ENCODE data around the gene SGMS1.
"Not testable (repeated sequence)": the region's sequence is repeated elsewhere in the genome, so short reads cannot be mapped to it uniquely, and the experiment has no call there.

SGMS1 gene

GRCh38 chr10:50508315-50509051 lies 115.3 kb downstream of the SGMS1 start:
- no peak for DNase-seq (ENCODE audit: low spot score)

GRCh38 chr10:50506861-50507573 lies 116.7 kb downstream of the SGMS1 start:
- no peak for DNase-seq (ENCODE audit: low spot score)

DNA sequence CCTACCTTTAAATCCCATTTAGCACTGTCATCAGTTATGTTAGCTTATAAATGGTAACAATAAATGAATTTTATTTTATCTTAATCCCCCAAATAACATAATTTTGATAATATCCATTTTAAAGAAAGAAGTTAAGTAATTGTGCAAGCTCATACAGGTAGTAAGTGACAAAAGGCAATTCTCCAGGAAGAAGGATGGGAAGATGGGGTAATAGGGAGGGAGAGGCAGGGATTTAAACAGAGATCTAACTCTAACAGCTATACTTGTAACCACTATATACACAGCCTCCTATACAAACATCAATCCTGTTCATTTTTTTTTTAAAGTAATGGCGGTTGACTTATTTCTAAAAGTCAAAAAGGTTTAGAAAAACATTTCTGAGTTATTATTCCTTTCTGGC lies 119.4 kb downstream of the SGMS1 start:
- no peak for DNase-seq (ENCODE audit: low spot score)

DNA sequence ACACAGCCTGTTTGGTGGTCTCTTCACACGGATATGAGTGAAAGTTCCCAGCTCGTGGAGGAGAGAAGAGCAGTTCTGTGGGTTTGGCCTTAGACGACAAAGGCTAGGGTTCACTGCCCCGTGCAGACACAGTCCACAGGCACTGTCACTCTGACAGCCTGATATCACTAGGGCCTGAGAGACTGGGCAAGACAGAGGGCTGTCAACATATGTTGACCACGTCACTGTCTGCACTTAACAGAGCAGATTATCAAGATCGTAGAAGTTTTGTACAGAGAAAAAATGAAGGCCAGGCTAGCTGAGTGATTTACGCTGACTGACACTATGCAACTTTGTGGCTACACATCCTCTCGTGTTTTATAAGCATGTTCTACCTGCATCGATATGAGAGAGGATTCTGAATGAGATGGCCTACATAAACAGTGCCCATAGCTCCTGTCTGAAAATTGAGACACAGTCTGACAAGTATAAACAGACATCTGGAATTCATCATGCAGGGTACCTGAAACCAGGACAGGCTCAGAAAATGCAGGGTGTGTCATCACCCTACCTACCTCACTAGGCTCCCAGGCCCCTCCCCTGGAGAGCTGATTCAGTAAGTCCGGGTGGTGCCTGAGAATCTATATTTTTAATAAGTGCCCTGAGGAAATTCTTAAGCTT lies 120.0 kb downstream of the SGMS1 start:
- no peak for DNase-seq (ENCODE audit: low spot score)

DNA sequence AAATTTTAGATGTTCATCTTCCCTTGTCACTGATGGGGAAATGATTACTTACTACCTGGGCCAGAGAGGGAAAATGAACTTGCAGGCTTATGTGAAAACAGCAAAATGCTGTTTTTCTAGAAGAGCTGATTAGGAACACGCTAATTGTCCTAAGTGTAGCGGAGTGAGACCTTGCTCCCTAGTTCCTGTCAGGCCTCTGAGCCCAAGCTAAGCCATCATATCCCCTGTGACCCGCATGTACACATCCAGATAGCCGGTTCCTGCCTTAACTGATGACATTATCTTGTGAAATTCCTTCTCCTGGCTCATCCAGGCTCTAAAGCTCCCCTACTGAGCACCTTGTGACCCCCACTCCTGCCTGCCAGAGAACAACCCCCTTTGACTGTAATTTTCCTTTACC lies 120.6 kb downstream of the SGMS1 start:
- not testable (repeated sequence) for DNase-seq (ENCODE audit: low spot score)

DNA sequence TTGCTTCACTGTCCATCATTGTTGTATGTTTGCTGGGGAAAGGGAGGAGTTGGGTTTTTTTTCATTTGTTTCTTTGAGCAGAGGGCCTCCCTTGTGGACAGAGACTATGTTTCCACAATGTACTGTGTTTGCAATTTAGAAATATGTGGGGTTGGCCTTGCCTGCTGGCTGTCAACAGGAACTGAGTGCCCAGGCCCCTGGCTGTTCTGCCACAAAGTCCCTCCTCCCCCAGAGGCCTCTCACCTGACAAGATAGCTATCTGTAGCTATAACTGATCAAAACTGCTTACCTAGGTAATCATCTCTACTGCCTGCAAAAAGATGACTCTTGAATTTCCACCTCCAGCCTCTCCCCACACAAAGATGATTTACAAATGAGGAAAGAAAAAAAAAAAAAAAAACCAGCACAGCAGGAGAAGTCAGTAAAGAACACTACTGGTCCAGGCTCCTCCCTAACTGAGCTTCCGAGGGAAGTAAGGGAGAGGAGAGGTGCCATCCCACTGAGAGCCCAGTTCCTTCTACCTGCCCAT lies 121.8 kb downstream of the SGMS1 start:
- DNase-seq (ENCODE audit: low spot score): no peak

DNA sequence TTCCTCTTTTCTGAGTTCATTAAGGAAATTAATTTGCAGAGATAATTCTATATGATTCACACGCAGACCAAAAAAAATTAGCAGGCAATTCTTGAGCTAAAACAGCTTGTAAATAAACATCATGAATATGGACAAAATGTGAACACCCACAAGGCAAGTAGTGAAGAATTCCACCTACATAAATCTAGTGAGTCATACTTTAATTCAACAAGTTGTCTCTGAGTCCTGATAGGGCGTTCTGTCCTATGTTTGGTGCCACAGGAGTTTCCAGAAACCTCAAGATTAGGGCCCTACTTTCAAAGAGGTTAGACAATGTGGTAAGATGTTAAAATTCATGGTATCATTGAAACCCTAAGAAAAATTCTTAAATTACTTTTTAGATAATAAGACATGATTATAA lies 122.3 kb downstream of the SGMS1 start:
- no peak for DNase-seq (ENCODE audit: low spot score)

DNA sequence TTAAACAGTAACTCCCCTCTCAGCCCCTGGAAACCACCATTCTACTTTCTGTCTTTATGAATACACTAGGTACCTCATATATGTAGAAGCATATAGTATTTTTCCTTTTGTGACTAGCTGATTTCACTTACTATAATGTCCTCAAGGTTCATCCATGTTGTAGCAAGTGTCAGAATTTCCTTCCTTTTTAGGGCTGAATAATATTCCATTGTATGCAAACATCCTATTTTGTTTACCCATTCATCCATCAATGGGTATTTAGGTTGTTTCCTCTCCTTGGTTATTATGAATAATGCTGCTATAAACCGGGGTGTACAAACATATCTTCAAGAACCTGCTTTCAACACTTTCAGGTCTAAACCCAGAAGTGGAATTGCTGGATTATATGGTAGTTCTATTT lies 125.3 kb downstream of the SGMS1 start:
- DNase-seq (ENCODE audit: low spot score): no peak

GRCh38 chr10:50497758-50498157 lies 126.0 kb downstream of the SGMS1 start:
- DNase-seq (ENCODE audit: low spot score): no peak

- no peak for DNase-seq (ENCODE audit: low spot score)
Measured at GRCh38 chr10:50496228-50496627, 127.5 kb downstream of the SGMS1 start.

DNA sequence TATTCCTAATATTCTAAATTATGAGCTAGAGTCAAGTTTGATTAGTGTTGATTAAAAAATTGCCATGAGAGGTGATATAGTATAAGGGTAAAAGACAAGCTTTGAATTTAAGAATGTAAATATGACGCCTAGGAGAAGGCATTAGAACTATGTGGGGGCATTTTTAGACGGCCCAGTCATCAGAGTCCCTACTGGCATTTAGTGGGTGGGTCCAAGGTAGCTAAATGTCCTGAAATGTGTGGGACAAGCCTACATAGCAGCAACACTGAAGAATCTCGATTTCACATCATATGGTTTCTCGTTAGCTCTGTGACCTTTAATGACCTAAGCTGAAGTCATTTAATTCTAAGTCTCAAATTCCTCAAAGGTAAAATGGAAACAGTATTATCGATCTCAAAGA lies 133.5 kb downstream of the SGMS1 start:
- no peak for DNase-seq (ENCODE audit: low spot score)

DNA sequence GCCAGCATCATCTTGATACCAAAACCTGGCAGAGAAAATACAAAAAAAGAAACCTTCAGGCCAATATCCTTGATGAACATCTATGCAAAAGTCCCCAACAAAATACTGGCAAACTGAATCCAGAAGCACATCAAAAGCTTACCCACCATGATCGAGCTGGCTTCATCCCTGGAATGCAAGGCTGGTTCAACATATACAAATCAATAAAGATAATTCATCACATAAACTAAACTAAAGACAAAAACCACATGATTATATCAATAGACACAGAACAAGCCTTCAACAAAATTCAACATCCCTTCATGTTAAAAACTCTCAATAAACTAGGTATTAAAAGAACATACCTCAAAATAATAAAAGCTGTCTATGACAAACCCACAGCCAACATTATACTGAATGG lies 139.2 kb downstream of the SGMS1 start:
- not testable (repeated sequence) for DNase-seq (ENCODE audit: low spot score)

DNA sequence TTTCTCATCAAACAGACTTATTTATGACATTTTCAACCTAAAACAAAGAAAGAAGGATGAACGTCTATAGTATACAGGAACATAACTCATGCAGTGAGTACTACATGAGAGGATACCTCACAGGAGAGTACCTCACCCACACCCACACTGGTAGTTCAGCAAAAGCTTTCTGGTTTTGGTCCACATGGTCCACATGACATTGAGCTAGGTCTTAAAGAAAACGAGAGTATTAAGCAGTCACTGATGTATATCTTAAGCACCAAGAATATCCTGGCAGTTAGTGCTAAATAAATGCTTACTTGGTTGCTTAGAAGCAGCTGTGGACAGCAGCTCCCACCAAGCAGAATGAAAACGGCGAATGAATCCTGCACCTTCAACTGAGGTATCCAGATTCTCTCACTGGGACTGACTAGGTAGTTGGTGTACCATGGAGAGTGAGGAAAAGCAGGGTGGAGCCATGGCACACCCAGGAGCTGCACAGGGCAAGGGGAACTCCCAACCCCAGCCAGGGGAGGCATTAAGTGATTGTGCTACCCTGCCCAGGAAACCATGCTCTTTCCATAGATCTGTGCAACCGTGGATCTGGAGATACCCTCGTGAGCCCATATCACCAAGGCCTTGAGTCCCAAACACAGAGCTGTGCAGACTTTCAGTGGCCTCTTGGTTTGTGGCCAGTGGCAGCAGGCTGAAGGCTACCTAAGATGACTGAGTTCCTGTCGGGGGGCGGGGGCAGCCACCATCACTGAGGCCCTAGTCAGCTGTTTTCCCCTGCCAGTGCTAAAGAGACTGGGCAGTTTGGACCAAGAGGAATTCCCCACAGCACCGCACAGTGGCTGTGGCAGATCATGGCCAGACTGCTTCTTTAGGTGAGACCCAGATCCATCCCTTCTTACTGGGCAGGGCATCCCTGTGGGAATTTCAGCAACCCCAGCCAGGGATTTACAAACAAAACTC lies 143.4 kb downstream of the SGMS1 start:
- no peak for DNase-seq (ENCODE audit: low spot score)

- DNase-seq (ENCODE audit: low spot score): no peak
Measured at GRCh38 chr10:50477287-50478203, 146.2 kb downstream of the SGMS1 start.

GRCh38 chr10:50473756-50474155 lies 150.0 kb downstream of the SGMS1 start:
- DNase-seq (ENCODE audit: low spot score): no peak

DNA sequence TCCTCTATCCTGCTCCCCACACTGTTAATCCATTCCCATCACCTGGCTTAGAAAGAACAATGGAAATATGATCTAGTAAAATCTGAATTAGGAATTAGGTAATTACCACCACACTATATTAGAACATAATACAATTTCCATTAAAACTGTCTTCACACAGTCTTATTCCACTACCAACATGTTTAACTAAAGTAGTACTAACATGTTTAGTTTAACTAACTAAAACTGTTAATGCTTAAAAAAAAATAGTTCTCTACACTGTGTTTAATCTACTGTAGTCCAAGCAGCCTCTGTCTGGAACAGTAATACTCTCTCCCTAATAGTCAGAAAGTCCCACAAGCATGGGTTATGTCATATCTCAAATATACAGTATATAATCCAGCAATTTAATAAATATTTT lies 150.8 kb downstream of the SGMS1 start:
- peak; percentile 44 for DNase-seq (ENCODE audit: low spot score)

- DNase-seq (ENCODE audit: low spot score): no peak
Measured at GRCh38 chr10:50471583-50471975, 152.2 kb downstream of the SGMS1 start.

- no peak for DNase-seq (ENCODE audit: low spot score)
Measured at GRCh38 chr10:50470798-50471582, 152.8 kb downstream of the SGMS1 start.

- DNase-seq (ENCODE audit: low spot score): no peak
Measured at GRCh38 chr10:50470345-50470744, 153.4 kb downstream of the SGMS1 start.

DNA sequence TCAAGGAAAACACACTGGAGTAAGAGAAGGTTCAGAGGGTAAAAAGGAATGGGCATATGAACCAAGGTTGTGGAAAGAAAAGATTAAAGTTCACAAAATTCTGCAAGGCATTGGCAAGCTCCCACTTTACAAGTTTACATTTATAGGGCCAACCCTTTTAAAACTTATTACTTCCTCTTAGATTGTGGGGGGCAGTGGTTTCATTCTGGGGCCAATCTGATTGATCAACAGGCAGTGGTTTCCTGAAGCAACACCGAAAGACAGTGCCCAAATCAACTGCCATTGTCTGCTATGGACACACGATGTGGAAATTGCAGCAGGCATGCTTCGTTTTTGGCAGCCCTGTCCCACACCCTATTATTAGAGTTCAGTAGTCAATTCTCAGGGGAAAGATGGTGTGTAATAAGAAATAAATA lies 154.0 kb downstream of the SGMS1 start:
- no peak for DNase-seq (ENCODE audit: low spot score)

All from D341Med (cell line).